ENCODE measurements around the gene JCAD. TPM values are rescaled to one million over a fixed set of nuclear protein-coding genes. Genes with fewer than 3 reads are reported as not detected.

JCAD gene
- total and polyA plus RNA-seq, 2 of the 8 experiments (the other 6 are each of a cell fraction or from before 2014, with no cell fraction given) = 0.56 to 5.2 TPM

- Histone ChIP-seq H3K4me1 (replicated peaks in 1 of 4; ENCODE audit: control insufficient read depth in 3 of 4, insufficient read depth in 4 of 4, low read length in 3 of 4) (peaks cover 4 to 15% (median 13%) of the 10 kb centered on the region in 4 experiments; a peak in 6 of 7 replicates), H4K5ac (ENCODE audit: insufficient read length, low read depth, low read length) (no peak overlapping the region), H3K56ac (replicated peaks; ENCODE audit: insufficient read length, low read depth, low read length) (no peak overlapping the region), H4K20me1 (replicated peaks in 1 of 2; ENCODE audit: control insufficient read depth in 1 of 2, insufficient read depth in 2 of 2, low read length in 2 of 2) (peaks cover 0 to 4% of the 10 kb centered on the region in 2 experiments), H2BK120ac (replicated peaks; ENCODE audit: low read depth, low read length) (no peak overlapping the region), H4K91ac (replicated peaks; ENCODE audit: insufficient read length, low read length) (no peak overlapping the region), H3K79me1 (ENCODE audit: low read depth, low read length) (no peaks in the 10 kb centered on the region), H3K4me3 (ENCODE audit: extremely low read depth in 1 of 4, insufficient read depth in 2 of 4, low read depth in 3 of 4, low read length in 4 of 4) (peak overlapping the region; percentile 51 to 77 (median 54)), H3K23ac (ENCODE audit: insufficient read length) (no peak overlapping the region), H3K14ac (ENCODE audit: insufficient read length) (no peak overlapping the region), H3K27ac (ENCODE audit: low read depth, low read length) (no peak overlapping the region), H3K18ac (ENCODE audit: extremely low read depth, low read length) (no peak overlapping the region), H2BK5ac (ENCODE audit: low read depth, low read length) (no peak overlapping the region), H3K79me2 (ENCODE audit: control insufficient read depth in 1 of 2, insufficient read depth in 2 of 2, low read length in 2 of 2) (no peaks in the 10 kb centered on the region), H4K8ac (ENCODE audit: extremely low read depth, insufficient read depth, low read length) (peak overlapping the region; percentile 14; the same call in 1 of the 2 replicates), H2AK5ac (ENCODE audit: low read depth, low read length) (no peak overlapping the region), H3K9ac (replicated peaks in 1 of 4; ENCODE audit: extremely low read depth in 1 of 4, low read depth in 3 of 4, low read length in 3 of 4) (no peak overlapping the region), H3K36me3 (ENCODE audit: control insufficient read depth in 2 of 4, insufficient read depth in 4 of 4, low read length in 3 of 4) (0 out of 8 replicates have a peak, but pooled peaks cover 0 to 3% (median 0%) of the 10 kb centered on the region in 4 experiments), H2BK12ac (ENCODE audit: low read depth, low read length) (no peak overlapping the region), H3K4ac (replicated peaks; ENCODE audit: insufficient read length, low read depth, low read length) (no peak overlapping the region), H3K9me3 (ENCODE audit: insufficient read depth in 2 of 2, low read depth in 1 of 2, low read length in 1 of 2) (no peaks in the 10 kb centered on the region), H3K23me2 (ENCODE audit: low read depth, low read length) (peaks cover 15% of the 10 kb centered on the region), H2BK15ac (ENCODE audit: low read length) (no peak overlapping the region), H2AFZ (ENCODE audit: low read length) (no peak overlapping the region), H2BK20ac (ENCODE audit: low read length) (no peak overlapping the region), H3K27me3 (replicated peaks in 1 of 4; ENCODE audit: control insufficient read depth in 3 of 4, extremely low read depth in 1 of 4, insufficient read depth in 3 of 4, low read length in 3 of 4) (peaks cover 5 to 29% (median 20%) of the 10 kb centered on the region in 4 experiments), H3K4me2 (ENCODE audit: insufficient read depth in 1 of 2, low read depth in 2 of 2, low read length in 2 of 2) (peak overlapping the region; percentile 70 to 83)
- WGBS, 2 experiments (ENCODE audit: extremely low coverage in 1 of 2, insufficient coverage in 1 of 2, insufficient read length in 1 of 2, insufficient replicate concordance in 2 of 2, low coverage in 1 of 2, low lambda C conversion rate in 2 of 2, missing lambda C conversion rate in 1 of 2) = 9% methylated on average over 18 of the region's 48 CpGs; no CpG with 5 or more reads in 1 of the 2 experiments
- POLR2A ChIA-PET (ENCODE audit: partially characterized antibody) = no interaction called here
- FAIRE-seq = no peak
- peak in 1 of 2 experiments; percentile 56 for DNase-seq (ENCODE audit: low read depth in 1 of 2, low spot score in 2 of 2)
- CTCF ChIA-PET (ENCODE audit: partially characterized antibody) = interaction anchor here (0.7 to 1.0 kb wide), 4 partner anchors 9 to 56 kb away, joined by 3 to 4 read pairs (median 3); no protein-coding TSS in a partner anchor
- TF ChIP-seq FOSL1 (IDR thresholded peaks at IDR 0.05; ENCODE audit: insufficient read depth, low read depth, low read length) = no peak
- peak; percentile 33; the same call in 1 of the 2 replicates for TF ChIP-seq SUZ12 (IDR thresholded peaks at IDR 0.05; ENCODE audit: low read length)
- TF ChIP-seq KDM1A (IDR thresholded peaks at IDR 0.05; ENCODE audit: borderline replicate concordance, low read length) = 0 out of 2 replicates have a peak, but pooled peaks have one; percentile 50
Measured at GRCh38 chr10:30058570-30059132, 735 bp downstream of the JCAD start.
